Neural progenitor cell (in vitro differentiated cells): Measurements from ENCODE around the gene GRM8.

ENCODE experiments used
- EZH2 ChIP-seq: fragments of 200-600 bp; sonication (generic); IDR thresholded peaks from 2 replicates; pipeline ENCODE4 v1.6.1; 2017; ENCODE audit warnings: antibody characterized with exemption, mild to moderate bottlenecking, moderate library complexity
- EZH2phosphoT487 ChIP-seq: fragments of 200-600 bp; sonication (generic); IDR thresholded peaks from 2 replicates; pipeline ENCODE4 v1.6.1; 2017; ENCODE audit warnings: antibody characterized with exemption
- TF ChIP-seq, protein P1 (sequence below): fragments of 200-600 bp; sonication (generic); IDR thresholded peaks from 2 replicates; pipeline ENCODE4 v1.5.1; 2017; ENCODE audit warnings: antibody characterized with exemption, mild to moderate bottlenecking

DNA sequence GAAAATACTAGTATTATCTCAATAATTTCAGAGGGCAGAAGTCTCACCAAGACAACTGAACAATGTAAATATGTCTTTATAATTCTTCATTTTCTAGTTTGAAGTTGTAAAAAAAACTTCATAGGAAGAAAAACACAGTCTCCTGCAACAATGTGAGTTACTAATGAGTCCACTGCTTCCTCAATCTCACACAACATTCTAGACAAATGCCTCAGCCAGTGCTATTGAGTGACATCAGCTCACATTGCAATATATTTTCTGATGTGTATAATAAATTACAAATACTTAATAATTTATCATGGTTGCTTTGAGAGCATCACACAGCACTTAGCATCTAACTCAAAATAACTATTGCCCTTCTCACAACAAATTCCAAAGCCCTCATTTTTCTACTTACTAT lies 321.2 kb downstream of the GRM8 start:
- TF ChIP-seq EZH2, result no peak
- TF ChIP-seq, protein P1, sequence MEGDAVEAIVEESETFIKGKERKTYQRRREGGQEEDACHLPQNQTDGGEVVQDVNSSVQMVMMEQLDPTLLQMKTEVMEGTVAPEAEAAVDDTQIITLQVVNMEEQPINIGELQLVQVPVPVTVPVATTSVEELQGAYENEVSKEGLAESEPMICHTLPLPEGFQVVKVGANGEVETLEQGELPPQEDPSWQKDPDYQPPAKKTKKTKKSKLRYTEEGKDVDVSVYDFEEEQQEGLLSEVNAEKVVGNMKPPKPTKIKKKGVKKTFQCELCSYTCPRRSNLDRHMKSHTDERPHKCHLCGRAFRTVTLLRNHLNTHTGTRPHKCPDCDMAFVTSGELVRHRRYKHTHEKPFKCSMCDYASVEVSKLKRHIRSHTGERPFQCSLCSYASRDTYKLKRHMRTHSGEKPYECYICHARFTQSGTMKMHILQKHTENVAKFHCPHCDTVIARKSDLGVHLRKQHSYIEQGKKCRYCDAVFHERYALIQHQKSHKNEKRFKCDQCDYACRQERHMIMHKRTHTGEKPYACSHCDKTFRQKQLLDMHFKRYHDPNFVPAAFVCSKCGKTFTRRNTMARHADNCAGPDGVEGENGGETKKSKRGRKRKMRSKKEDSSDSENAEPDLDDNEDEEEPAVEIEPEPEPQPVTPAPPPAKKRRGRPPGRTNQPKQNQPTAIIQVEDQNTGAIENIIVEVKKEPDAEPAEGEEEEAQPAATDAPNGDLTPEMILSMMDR, result no peak
- no peak for TF ChIP-seq EZH2phosphoT487
